Activated naive CD4-positive, alpha-beta T cell treated with anti-CD3 and anti-CD28 coated beads for 36 hours (primary cell): ENCODE data around the gene SNX21. TPM values are rescaled to one million over a fixed set of nuclear protein-coding genes. Genes with fewer than 3 reads are reported as not detected.
A peak's percentile ranks its signal among the peaks of the same experiment; 100 is the strongest.

Source experiments
- CTCF ChIA-PET: fragments of 350-600 bp; sonication (Branson Sonifier 250); formaldehyde crosslinking; loops from one replicate; lab custom pipeline; 2021; ENCODE audit warnings: antibody characterized with exemption; lab: Charles Lee
- DNase-seq: peaks from one replicate; pipeline ENCODE4 v3.0.0-alpha.2; 2020
- H3K27ac Mint-ChIP-seq: one replicate; pipeline ENCODE4 v1.8.0; 2021; ENCODE audit warnings: mild to moderate bottlenecking, mixed read lengths
- H3K27me3 Mint-ChIP-seq: one replicate; pipeline ENCODE4 v1.8.0; 2021; ENCODE audit warnings: low read depth, mixed read lengths
- H3K36me3 Mint-ChIP-seq: one replicate; pipeline ENCODE4 v1.8.0; 2021; ENCODE audit warnings: low read depth, mixed read lengths
- H3K4me1 Mint-ChIP-seq: one replicate; pipeline ENCODE4 v1.8.0; 2021; ENCODE audit warnings: low read depth, mixed read lengths
- H3K4me3 Mint-ChIP-seq: one replicate; pipeline ENCODE4 v1.8.0; 2021; ENCODE audit warnings: mild to moderate bottlenecking, moderate library complexity, mixed read lengths
- H3K9me3 Mint-ChIP-seq: one replicate; pipeline ENCODE4 v1.8.0; 2021; ENCODE audit warnings: mixed read lengths
- intact Hi-C: fragments of 100-400 bp; cut with micrococcal nuclease; formaldehyde crosslinking; loops from one replicate; pipeline ENCODE4 v1.15.1; 2023
- total RNA-seq, 2 experiments: library from RNA; stranded (reverse); gene quantifications; one replicate each; pipeline ENCODE4 v1.2.3, GENCODE V29; 2021

The SNX21 gene
- total RNA-seq, 2 experiments from 2014 or later, result 0.72 to 1.2 TPM

DNA sequence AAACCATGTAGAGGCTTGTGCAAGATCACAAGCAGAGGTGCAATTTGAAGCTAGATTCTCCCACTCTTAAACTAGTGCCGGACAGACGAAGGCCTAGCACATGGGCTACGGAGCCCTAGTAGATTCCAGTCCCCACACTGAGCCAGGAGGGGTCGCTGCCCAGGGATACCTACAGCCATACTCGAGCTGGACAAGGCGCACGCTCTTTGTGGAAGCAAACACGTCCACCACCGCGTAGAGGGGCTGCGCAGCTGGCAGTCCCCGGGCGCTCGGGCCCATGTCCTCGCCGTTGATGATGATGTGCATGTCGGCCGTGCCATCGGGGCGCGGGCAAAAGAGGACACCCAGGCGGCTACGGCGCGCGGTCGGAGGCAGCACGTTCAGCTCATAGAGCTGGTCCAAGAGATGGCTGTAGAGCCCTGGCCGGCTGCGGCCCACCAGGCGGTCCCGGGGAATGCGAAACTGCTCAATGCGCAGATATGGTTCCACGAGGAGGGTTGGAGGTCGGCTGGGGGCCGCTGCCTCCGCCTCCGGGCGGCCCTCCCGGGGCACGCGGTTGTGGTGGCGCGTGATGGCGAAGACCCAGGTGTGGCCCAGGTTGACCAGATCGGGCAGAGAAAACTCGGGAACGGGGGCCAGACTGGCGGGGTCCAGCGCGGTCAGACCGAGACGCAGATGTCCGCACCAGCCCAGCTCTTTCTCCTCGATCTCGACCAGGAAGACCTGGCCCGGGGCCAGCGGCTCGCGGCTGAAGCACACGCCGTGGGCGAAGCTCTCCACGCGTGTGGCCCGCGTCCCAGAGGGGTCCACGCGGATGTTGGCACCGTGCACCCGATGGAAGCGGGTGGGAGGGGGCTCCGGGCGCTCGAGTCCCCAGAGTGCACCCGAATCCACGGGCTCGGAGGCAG is 56.7 kb downstream of the SNX21 start:
- Mint-ChIP-seq H3K27ac (peak overlapping the region; percentile 50), H3K27me3 (no peaks in the 10 kb centered on the region), H3K36me3 (peaks cover 5% of the 10 kb centered on the region), H3K4me1 (peaks cover 30% of the 10 kb centered on the region), H3K9me3 (no peaks in the 10 kb centered on the region), H3K4me3 (peak overlapping the region; percentile 89)
- CTCF ChIA-PET, result interaction anchor here (1.1 to 2.3 kb wide), 8 partner anchors 10 to 91 kb away, joined by 3 to 8 read pairs (median 5); no protein-coding TSS in a partner anchor
- DNase-seq, result peak; percentile 63
- intact Hi-C loops, result loop anchor here (2.0 kb wide), 3 partner anchors 34 to 66 kb away; partner anchors contain the start of genes ACOT8, SNX21 and ZSWIM3

DNA sequence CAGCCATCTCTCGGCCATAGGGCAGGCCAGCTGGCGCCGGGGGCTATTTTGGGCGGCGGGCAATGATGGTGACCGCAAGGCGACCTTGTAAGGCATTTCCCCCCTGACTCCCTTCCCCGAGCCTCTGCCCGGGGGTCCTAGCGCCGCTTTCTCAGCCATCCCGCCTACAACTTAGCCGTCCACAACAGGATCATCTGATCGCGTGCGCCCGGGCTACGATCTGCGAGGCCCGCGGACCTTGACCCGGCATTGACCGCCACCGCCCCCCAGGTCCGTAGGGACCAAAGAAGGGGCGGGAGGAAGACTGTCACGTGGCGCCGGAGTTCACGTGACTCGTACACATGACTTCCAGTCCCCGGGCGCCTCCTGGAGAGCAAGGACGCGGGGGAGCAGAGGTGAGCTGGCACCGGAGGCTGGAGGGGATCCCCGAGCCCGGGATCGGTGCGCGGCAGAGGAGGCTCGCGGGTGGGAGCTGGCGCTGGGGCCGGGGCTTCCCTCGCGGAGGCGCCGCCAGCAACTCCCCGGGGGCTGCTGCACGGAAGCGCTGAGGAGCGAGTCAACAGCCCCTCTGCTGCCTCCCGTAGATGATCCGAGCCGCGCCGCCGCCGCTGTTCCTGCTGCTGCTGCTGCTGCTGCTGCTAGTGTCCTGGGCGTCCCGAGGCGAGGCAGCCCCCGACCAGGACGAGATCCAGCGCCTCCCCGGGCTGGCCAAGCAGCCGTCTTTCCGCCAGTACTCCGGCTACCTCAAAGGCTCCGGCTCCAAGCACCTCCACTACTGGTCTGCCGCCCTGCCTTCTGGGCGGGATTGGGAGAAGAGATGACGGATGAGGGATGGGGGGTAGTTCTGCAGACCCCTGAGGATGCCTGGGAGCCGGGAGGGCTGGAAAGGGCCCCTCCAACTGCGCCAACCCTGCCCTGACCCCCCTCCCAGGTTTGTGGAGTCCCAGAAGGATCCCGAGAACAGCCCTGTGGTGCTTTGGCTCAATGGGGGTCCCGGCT is 57.7 kb downstream of the SNX21 start, which contains the start of the genes CTSA and NEURL2:
CTSA (plus strand) TSS at position 351 of the 999 bp plus-strand sequence; CDS start at position 585, 234 bp downstream.
NEURL2 (minus strand) TSS at position 224 of the 999 bp plus-strand sequence; CDS start at position 7, 217 bp downstream.
- Mint-ChIP-seq H3K27me3 (no peaks in the 10 kb centered on the region), H3K4me1 (peaks cover 22% of the 10 kb centered on the region), H3K9me3 (no peaks in the 10 kb centered on the region), H3K4me3 (peak within 1 kb of the TSS; percentile 89), H3K36me3 (peaks cover 5% of the 10 kb centered on the region), H3K27ac (peak within 1 kb of the TSS; percentile 84)
- intact Hi-C loops, result loop anchor here (1.0 to 2.0 kb wide), 7 partner anchors 10 to 81 kb away; partner anchors contain the start of genes ACOT8, SNX21, ZNF335 and ZSWIM1
- peak; percentile 91 for DNase-seq
- CTCF ChIA-PET, result interaction anchor here (0.6 to 2.3 kb wide), 7 partner anchors 9 to 92 kb away, joined by 3 to 8 read pairs (median 5); partner anchors contain the start of gene ZSWIM1

DNA sequence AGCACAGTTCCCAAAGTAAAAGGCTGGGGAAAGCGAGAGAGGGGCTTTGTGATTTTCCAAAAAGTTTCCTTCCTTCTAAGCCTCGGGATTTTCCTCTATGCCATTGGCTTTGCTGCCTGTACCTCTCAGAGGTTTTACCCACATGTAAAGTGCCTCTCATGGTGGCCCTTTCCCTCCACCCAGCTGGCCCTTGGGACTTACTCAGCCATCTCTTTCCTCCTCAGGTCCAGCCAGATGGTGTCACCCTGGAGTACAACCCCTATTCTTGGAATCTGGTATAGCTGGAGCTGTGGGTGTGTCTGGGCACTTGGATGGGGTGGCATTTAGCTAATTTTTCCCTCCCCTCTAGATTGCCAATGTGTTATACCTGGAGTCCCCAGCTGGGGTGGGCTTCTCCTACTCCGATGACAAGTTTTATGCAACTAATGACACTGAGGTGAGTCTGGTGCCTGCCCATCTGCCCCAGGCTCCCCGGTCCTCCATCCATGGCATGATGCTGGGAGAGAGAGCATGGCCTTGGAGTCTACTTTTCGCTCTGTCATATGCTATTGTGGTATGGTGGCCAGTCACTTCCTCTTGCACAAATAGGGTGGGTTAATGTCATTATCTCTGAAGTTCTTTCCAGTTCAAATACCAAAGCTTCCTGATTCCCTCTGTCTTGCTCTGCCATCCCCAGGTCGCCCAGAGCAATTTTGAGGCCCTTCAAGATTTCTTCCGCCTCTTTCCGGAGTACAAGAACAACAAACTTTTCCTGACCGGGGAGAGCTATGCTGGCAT is 58.6 kb downstream of the SNX21 start:
- peaks cover 5% of the 10 kb centered on the region for H3K36me3 Mint-ChIP-seq
- no peaks in the 10 kb centered on the region for H3K27me3 Mint-ChIP-seq
- CTCF ChIA-PET, result interaction anchor here (0.9 to 1.4 kb wide), 4 partner anchors 8 to 657 kb away, joined by 3 to 5 read pairs (median 4); no protein-coding TSS in a partner anchor
- intact Hi-C loops, result no loop called here
- no peak overlapping the region for H3K27ac Mint-ChIP-seq
- no peak for DNase-seq
- no peaks in the 10 kb centered on the region for H3K9me3 Mint-ChIP-seq
- H3K4me1 Mint-ChIP-seq, result peaks cover 22% of the 10 kb centered on the region
- H3K4me3 Mint-ChIP-seq, result peak overlapping the region; percentile 89

Other genes with a start within 250 kb of the SNX21 start
- gene WFDC10A, start 204.1 kb upstream of the SNX21 start, total RNA-seq, result not detected
- not detected for gene WFDC9, start 202.5 kb upstream of the SNX21 start, total RNA-seq
- not detected for gene WFDC11, start 163.6 kb upstream of the SNX21 start, total RNA-seq
- gene WFDC13, start 131.8 kb upstream of the SNX21 start, total RNA-seq, result not detected
- gene WFDC10B, start 128.8 kb upstream of the SNX21 start, total RNA-seq, result not detected
- not detected for gene SPINT4, start 111.5 kb upstream of the SNX21 start, total RNA-seq
- gene WFDC3, start 41.9 kb upstream of the SNX21 start, total RNA-seq, result not detected
- gene DNTTIP1, start 41.8 kb upstream of the SNX21 start, total RNA-seq, result 10 to 100 TPM; 22.4 TPM
- gene UBE2C, start 21.2 kb upstream of the SNX21 start, total RNA-seq, result 100 to 1,000 TPM; 189 to 202 TPM
- gene TNNC2, start 6.5 kb upstream of the SNX21 start, total RNA-seq, result not detected
- 10 to 100 TPM; 21.4 to 23.3 TPM for gene ACOT8, start 23.6 kb downstream of the SNX21 start, total RNA-seq
- gene ZSWIM3, start 23.8 kb downstream of the SNX21 start, total RNA-seq, result 1 to 10 TPM; 3.3 to 3.7 TPM
- 1 to 10 TPM; 8.2 to 8.4 TPM for gene ZSWIM1, start 47.4 kb downstream of the SNX21 start, total RNA-seq
- under 1 TPM; 0.38 to 0.52 TPM for gene SPATA25, start 53.8 kb downstream of the SNX21 start, total RNA-seq
- gene NEURL2, start 57.4 kb downstream of the SNX21 start, total RNA-seq, result 1 to 10 TPM in 1 of 2 experiments, under 1 TPM in 1; 0.99 to 1.4 TPM
- gene CTSA, start 57.5 kb downstream of the SNX21 start, total RNA-seq, result 10 to 100 TPM; 28.7 to 31.5 TPM
- 1 to 10 TPM; 4.3 to 4.8 TPM for gene PLTP, start 78.4 kb downstream of the SNX21 start, total RNA-seq
- 10 to 100 TPM; 39.2 to 39.5 TPM for gene PCIF1, start 100.9 kb downstream of the SNX21 start, total RNA-seq
- 10 to 100 TPM; 26.8 to 28.0 TPM for gene ZNF335, start 138.4 kb downstream of the SNX21 start, total RNA-seq
- not detected for gene MMP9, start 175.1 kb downstream of the SNX21 start, total RNA-seq
- gene SLC12A5, start 195.4 kb downstream of the SNX21 start, total RNA-seq, result not detected